B cell (primary cell): ENCODE measurements around the gene RPS25.
"Not testable (repeated sequence)": the region's sequence is repeated elsewhere in the genome, so short reads cannot be mapped to it uniquely, and the experiment has no call there.

ENCODE experiments used
- CTCF ChIP-seq: fragments of 200-600 bp; IDR thresholded peaks from one replicate; pipeline ENCODE4 v1.8.0; 2022; ENCODE audit warnings: antibody characterized with exemption, mild to moderate bottlenecking
- EZH2 ChIP-seq: IDR thresholded peaks from 2 replicates; pipeline ENCODE4 v1.6.1; 2012; ENCODE audit warnings: borderline replicate concordance, low read depth, mild to moderate bottlenecking, moderate library complexity, low read length; ENCODE audit not compliant: insufficient read depth, poor library complexity, severe bottlenecking

DNA sequence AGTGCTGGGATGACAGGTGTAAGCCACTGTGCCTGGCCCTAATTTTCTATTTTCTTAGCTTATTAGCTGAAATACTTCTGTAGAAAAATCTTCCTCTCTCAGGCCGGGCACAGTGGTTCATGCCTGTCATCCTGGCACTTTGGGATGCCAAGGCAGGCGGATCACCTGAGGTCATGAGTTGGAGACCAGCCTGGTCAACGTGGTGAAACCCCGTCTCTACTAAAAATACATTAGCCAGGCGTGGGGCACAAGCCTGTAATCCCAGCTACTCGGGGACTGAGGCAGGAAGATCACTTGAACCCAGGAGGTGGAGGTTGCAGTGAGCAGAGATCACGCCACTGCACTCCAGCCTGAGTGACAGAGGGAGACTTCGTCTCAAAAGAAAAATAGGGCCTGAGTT lies 33.8 kb downstream of the RPS25 start:
- TF ChIP-seq CTCF, EZH2: not testable (repeated sequence)
